Suppressor macrophage (primary cell): Measurements from ENCODE around the gene CD247.

ENCODE experiments used
- DNase-seq, 4 experiments: peaks; one replicate each; pipeline ENCODE4 v3.0.0-alpha.2; 2020 to 2022

CD247 gene

DNA sequence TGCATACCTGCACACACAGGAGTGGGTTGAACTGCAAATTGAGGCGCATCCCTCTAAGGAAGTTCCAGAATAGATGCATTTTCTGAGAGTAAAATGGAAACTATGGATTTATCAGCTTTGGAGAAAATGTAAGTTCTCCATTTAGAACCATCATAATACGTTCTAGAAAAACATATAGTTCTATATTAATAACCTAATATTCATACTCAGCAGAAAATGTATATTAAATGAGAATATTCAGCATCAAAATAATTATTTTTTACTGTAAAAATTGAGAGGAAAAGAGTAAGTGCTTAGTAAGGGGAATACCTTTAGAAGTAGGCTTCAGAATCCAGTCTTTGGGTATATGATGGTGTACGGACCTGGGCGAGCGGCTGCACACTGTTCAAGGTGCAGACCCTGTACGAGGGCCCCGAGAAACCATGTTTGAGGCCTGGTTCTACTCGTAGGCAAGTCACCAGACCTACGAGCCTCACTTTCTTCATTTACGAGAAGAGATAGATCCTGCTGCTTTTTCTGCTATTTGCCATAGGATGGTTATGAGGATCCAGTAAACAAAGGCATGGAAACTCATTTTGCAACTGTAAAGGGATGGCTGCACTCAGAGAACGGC is 6.8 kb downstream of the CD247 start:
- DNase-seq = no peak

DNA sequence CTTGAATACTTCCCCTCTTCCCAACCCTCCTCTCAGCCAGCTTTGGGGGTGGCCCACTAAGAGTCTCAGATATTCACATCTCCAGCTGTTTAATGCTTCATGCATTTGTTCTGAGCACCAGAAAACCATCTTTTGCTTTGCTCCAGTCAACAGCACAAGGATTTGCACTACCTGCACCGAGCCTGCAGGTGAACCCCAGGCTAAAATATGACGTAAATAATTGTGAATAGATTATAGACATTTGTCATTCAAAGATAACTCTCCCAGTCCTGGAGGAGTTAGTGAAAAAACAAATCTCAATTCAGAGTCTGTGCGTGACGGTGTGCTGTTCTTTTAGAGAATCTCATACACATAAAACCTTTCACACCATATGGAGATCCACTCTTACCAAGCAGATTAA is 7.4 kb downstream of the CD247 start:
- DNase-seq = no peak

DNA sequence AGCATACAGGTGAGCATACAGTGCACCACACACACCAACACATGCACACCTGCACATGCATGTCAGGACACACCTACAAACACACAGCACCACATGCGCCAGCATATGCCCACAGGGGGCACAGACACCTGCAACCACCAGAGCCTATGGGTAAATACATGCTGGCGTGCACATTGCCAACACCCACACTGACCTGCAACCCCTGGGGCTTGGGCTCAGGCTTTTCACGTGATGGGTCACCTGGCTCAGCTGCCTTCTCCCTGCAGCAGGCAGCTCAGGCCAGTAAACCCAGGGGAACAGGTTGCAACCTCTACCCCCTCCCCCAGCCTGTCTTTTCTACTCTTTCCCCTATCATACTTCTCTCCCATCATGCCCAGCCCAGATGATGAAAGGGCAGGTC is 8.1 kb downstream of the CD247 start:
- no peak for DNase-seq

DNA sequence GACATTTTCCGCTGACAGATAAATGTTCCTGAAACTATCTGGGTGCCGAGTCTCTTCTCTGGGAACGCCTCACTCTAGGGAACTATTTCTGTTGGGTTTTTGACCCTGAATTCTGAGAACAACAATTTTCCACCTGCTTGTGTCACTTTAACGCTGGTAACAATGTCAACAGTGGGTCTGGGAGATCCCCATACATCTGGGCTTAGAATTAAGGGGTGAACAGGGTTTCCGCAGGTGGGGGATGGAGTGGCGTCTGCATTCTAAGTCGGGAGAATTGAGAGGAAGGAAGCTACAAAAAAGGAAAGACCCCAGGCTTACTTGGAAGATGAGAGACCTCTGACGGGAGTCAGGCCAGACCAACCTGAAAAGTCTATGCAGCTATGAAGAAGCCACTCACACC is 8.7 kb downstream of the CD247 start:
- no peak for DNase-seq

DNA sequence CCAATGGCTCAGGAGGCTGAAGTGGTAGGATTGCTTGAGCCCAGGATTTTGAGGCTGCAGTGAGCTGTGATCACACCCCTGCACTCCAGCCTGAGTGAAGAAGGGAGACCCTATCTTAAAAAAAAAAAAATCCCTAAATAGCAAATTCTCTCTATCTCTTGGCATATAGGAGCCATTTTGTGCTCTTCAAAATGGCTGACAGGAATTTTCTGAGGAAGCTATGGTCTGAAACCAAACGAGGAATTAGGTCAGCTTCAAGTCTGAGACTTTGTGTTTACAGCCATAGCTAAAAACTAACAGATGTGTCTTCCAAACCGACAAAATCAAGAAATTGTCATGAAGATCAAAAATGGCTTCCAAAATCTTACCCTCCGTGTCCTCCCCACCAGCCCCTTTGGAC is 10.6 kb downstream of the CD247 start:
- no peak for DNase-seq

DNA sequence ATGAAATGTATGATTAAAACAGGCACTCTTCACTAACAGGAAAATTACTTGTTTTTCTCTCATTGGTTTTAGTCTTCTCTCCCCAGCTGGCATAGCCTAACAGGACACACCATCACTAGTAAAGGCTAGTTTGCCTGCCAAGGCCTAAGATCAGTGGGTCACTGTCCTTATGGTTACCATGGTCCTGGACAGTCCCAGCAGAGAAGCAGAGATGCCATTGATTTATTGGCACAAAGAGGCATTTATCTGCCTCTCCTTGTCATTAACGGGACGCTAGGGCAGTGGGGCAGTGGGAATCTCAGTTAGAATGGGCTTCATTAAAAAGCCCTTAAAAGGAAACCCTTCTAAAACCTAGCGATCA is 13.9 kb downstream of the CD247 start:
- DNase-seq = no peak

DNA sequence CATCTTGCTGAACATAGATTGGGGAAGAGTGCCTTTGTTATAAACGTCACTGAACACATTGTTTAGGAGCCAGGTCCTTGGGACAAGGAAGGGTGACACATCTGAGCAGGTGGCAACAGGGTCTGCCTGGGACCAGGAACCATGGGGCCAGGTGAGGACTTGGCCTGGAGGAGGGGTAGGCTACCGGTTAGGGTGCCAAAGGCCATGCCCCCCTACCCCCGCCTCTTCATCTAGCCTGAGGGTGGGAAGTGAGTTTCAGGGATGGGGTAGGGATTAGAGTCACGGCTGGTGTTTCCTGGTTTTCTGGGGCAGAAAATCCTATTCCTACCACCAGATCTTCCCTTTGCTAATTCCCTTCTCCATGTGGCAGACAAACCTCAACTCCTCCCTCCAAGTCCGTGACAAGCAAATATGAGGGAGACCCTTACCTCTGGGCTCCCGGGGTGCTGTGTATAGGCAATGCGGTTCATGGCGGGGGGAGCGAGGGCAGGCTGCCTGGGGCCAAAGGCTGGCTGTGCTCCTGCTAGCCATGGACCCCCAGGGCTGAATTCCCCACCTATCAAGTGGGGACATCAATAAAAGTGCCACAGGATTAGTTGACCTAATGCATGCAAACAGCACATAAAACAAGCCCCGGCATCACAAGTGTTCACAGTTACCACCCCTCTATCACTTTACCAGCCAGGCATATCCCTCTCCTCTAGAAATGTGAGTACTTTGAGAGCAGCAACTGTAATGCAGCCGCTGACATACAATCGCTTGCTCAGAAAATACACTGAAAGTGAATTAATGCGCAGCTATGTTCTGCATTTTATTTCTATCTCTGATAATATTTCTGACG is 14.5 kb downstream of the CD247 start:
- DNase-seq = no peak

DNA sequence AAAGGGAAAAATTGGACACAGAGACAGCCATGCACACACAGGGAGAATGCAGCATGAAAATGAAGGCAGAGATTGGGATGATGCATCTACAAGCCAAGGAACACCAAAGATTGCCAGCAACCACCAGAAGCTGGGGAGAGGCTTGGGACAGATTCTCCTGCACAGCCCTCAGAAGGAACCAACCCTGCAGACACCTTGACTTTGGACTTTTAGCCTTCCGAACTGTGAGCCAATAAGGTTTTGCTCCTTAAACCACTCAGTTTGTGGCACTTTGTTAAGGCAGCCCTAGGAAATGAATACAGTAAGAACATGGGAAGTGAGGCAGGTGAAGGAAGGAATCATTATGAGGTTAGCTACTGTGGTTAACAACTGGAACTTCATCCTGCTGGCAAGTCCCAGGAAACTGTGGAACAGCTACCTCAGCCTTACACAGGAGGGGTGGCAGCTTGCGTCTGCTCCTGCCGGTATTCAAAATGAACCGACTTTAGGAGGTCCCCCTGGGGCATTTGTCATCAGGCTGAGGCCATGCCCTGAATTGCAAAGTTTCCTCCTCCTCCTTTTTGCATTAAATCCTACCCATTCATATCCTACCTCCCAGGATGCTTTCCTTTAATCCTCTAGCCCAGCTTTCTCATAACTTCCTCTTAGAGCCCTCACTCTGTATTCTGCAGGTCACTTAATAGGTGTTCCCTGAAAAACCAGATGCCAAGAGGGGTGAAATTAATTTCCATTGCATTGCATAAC is 15.4 kb downstream of the CD247 start:
- DNase-seq = no peak

DNA sequence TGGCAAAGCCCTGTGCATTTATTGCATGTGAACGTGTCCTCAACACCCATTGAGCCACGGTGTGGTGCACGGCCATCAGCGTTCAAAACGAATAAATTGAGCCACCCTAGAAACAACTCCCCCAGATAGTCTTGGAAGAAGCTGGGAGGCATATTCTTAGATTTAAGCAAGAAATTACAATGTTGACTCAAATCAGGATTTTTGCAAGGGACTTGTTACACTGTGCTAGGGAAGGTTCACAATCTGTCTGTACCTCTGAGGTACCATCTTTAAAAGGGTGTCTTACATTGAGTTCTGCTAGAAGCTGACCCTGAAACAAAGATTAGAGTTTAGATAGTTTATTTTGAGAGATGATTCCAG is 16.2 kb downstream of the CD247 start:
- no peak for DNase-seq

DNA sequence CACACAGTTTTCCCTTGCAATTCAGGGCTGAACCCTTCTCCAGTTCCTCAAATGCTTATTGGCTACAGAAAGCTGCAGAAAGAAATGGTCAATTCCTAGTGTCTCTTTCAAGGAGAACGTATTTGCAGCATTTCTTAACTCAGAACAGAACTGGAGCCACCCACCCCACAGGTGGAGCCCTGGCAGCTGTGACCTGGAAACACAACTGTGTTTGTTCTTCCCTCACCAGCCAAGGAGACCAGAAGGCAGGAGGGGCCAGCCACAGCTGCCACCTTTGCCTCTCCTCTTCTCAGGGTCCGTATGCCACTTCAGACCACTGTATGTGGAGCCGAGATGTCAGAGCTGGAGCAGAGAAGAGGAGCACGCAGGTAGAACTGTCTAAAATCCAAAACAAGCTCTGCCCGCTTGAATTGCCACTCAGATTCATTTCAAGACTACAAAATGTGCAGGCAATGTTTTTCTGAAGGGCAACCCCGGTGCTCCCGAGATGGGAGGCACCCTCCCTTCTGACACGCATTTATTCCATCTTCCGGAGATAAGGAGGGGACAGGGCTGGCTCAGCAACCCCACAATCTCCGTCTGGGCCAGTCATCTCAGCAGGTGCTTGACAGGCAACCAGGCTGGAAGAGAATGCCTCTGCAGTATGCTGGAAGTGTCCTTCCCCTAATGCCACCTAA is 16.7 kb downstream of the CD247 start:
- DNase-seq = no peak

DNA sequence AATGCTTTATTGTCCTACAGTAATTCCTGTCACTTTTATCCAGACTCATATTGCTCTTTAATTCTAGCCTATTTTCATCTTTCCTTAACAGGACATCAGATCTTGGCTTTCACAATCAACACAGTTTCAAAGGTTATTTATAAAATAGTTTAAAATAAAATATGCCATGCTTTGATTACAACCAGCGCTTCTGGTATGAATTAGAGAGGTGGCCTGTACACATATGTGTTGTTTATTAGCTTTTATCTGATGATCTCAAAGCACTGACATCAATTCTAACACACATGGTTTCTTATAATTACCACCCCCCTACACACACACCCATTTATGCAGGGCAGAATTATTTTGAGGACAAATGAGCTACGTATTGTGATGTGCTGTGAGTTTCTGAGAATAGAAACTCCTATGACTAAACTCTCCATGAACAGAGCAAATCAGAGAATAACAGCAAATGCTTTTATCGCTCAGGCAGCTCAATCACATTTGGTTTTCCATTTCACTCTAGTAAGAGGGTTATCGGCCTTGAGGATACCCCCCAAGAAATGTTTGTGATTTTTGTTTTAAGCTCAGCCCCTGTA is 18.0 kb downstream of the CD247 start:
- DNase-seq = no peak

DNA sequence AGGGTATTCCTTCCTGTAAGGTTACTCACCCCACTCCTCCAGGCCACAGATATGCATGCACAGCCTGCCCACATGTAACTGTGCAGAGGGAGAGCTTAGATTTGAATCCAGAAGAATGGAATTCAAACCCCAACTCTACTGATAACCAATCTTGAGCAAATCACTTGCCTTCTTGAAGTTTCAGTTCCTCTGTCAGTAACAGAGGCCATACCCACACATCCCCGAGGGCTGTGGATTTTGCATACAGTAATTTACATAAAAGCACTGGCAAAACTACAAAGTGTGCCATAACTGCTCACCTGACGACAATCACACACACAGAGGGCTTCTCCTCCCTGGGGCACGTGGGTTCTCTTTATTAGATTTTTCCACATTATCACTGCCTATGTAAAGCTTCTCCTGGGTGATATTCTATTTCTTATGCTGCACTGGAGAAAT is 18.6 kb downstream of the CD247 start:
- DNase-seq = peak in 3 of 4 experiments; percentile 20 to 39 (median 22)

DNA sequence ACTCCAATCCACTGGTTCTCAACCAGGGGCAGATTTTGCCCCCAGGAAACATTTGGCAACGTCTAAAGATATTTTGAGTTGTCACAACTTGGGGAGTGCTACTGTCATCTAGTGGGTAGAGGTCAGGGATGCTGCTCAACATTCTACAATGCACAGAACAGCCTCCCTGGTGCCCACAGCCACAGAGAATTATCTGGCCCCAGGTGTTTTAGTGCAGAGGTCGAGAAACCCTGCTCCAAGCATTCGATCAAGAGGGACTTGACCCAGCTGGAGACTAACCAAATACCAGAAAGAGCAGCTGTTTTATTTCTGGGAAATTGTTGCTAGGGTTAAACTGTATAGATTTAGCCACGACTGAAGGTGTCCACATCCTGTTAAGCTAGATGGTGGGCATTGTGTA is 19.2 kb downstream of the CD247 start:
- no peak for DNase-seq

DNA sequence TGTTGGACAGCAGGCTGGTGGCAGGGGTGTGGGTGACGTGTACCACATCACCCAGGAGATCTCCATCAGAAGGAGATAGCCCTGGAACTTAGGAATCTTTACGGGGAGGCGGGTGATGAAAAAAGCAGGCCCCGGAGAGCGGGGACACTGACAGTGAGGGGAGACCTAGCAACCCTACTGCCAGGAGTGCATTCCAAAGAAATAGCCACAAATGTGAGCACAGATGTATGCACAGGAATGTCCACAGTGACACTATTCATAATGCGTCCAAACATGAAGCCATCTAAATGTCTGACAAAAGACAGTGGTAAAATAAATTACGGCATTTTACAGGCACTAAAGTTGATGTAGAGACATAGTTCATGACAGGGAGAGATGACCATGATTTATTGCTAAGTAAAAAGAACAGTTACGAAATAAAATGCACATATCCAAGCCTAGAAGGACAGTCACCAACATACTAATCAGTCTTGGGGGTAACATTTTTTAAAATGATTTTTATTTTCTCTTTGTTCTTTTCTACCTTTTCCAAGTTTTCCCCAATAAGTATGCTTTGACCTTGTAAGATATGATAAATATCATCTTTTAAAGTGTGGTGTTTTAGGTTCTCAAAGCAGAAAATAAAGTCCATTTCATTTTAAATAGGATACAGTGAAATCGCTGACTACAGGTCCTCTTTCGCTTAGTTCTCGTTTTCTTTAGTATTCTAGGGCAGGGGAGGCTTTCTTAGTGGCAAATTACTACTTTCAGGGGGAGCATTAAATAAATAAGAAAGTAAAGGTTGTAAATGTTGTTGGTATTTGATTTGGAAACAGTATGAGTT is 21.3 kb downstream of the CD247 start:
- no peak for DNase-seq

DNA sequence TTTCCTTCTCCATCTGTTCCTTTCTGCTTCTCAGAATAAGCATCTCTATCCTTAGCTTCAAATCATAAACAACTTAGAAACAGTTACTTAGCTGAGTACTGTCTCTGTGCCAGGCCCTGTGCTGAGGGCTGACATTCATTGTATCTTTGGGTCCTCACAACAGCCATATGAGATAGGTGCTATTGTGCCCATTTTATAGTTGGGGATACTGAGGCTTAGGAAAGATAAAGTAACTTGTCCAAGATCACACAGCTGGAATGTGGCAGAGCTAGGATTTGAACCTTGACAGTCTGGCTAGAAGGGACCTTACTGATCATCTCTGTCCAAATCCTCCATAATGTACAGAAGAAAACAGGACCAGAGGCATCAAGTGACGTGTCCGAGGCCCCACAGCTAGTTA is 25.0 kb downstream of the CD247 start:
- DNase-seq = no peak

DNA sequence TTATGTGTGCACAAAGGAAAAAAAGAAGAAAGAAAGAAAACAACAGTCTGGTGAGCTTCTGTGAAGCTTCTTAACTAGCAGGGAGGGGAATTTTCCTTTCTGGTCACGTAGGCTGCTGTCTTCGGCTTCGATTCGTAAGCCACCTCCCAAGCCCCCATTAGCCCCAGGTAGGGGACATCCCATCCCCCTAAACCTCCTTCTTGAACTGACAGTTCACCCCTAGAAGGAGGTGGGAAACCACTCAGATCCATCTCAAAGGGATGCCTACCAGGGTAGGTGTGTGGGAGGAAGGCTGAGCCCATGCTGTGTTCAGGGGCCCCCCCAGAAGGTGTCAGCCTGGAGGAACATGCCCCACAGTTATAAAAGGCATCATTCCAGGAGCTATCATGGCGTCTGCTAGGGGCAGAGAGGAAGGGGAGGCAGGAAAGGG is 25.8 kb downstream of the CD247 start:
- DNase-seq = no peak

DNA sequence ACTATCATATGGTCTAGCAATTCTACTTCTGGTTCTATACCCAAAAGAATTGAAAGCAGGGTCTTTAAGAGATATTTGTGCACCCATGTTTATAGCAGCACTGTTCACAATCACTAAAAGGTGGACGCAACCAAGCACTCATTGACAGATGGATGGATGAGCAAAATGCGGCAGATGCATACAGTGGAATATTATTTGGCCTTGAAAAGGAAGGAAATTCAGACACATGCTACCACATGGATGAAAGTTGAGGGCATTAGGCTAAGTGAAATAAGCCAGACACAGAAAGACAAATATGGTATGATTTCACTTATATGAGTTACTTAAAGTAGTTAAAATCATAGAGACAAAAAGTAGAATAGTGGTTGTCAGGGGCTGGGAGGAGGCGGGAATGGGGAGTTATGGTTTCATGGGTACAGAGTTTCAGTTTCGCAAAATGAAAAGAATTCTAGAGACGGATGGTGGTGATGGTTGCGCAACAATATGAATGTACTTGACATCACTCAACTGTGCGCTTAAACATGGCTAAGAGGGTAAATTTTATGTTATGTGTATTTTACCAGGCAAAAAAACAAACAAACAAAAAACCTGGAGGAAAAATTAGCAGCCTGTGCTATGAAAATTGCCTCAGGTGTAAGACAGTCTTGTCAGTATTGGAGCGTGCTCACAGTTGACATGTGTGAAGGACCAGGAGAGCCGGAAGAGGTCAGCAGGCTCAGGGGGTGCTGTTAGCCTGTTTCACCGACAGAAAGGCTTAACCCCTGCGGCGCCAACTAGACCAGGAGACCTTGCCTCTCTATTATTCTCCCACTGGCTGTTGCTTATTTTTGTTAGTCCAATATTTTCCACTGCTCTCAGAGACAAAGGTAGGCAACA is 26.5 kb downstream of the CD247 start:
- DNase-seq = peak in 1 of 4 experiments; percentile 4

DNA sequence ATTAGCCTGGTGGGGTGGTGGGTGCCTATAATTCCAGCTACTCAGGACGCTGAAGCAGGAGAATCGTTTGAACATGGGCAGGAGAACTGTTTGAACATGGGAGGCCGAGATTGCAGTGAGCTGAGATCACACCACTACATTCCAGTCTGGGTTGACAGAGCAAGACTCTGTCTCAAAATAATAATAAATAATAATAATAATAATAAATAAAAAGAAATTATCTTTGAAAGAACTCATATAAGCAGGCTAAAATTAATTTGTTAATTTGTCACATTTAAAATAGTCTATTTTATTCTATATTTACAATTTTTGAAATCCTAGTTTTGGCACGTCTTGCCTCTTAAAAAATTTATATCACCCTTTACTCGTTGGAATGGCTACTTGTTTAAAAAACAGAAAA is 27.6 kb downstream of the CD247 start:
- DNase-seq = no peak

DNA sequence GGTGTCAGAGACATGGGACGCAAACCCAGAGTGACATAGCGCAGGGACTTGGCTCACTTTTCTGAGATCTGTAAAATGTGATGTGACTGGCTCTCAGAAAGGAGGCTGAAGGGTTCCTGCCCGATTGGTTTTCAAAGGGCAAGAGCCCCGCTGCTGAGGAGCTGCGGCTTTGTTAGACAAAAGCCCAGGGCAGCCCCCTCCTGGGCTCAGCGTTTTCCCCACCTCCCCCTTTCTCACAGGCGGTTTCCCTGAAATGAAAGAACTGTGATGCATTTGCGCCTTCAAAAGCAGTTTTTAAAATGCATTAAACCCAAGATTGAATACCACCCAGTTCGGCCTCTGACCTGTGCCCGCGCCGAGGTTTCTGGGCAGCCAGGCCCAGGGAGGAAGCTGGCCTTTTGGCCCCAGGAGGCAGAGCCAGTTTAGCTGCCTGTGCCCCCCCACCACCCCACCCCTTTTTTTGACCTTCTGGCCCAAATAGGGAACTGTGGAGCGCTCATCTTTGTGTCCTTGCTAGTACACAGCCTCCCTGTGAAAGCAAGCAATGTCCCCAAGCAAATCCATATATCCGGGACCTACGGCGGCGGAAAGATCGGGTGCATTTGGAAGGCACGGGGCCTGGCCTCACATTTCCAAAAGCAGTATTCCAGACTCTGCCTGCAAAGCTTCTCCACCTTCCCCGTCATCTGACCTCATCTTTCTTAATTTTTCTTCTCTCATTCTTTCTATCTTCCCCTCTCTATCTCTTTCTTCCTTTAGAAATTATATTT is 28.6 kb downstream of the CD247 start:
- DNase-seq = no peak

DNA sequence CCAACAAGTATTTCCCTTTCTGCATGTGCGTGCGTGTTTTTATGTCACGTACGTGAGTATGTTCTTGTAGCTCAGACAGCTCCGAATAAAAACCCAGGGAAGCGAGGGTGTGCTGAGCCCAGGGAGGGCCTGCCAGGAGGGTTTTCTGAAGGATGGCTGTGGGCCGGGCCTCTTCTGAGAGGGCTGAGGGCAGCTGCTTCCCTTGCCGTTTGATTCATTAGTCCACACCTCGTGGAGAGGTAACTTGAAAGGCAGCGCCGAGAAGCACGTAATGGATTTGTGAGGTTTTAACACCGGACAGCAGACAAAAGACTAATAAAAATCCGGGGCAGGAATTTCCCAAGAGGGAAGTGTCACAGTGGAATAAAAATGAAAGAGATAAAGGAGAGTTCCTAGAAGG is 29.5 kb downstream of the CD247 start:
- no peak for DNase-seq
